Liver (tissue), 3 donors: Measurements from ENCODE around the gene ACOXL.

Source experiments
- EGR1 ChIP-seq, 2 donors: IDR thresholded peaks; 2 replicates each; pipeline ENCODE4 v1.6.1; 2016 to 2018; ENCODE audit warnings: antibody characterized with exemption in 2 of 2, low read depth in 2 of 2
- GABPA ChIP-seq, 2 donors: IDR thresholded peaks in 1 of 2; conservative IDR thresholded peaks in 1 of 2; 2 replicates each; pipeline ENCODE4 v1.6.1; 2016; ENCODE audit warnings: antibody characterized with exemption in 2 of 2, mild to moderate bottlenecking in 1 of 2, moderate library complexity in 1 of 2
- JUND ChIP-seq, 2 donors: IDR thresholded peaks; 2 replicates each; pipeline ENCODE4 v1.6.1; 2016; ENCODE audit warnings: antibody characterized with exemption in 2 of 2
- SP1 ChIP-seq: IDR thresholded peaks from 2 replicates; pipeline ENCODE4 v1.6.1; 2018; ENCODE audit warnings: antibody characterized with exemption, mild to moderate bottlenecking
- TAF1 ChIP-seq: conservative IDR thresholded peaks from 2 replicates; pipeline ENCODE4 v1.6.1; 2016; ENCODE audit warnings: antibody characterized with exemption, mild to moderate bottlenecking
- YY1 ChIP-seq: IDR thresholded peaks from 2 replicates; pipeline ENCODE4 v1.6.1; 2016; ENCODE audit warnings: antibody characterized with exemption, mild to moderate bottlenecking
- TF ChIP-seq, protein P1 (sequence below): fragments of 150-350 bp; IDR thresholded peaks from 2 replicates; pipeline ENCODE4 v1.5.1; 2017; ENCODE audit warnings: improper control_type of control experiment, low read depth, low read length; ENCODE audit not compliant: missing input control
- TF ChIP-seq, protein P2 (sequence below): IDR thresholded peaks from 2 replicates; pipeline ENCODE4 v1.6.1; 2016; ENCODE audit warnings: antibody characterized with exemption
- TF ChIP-seq, protein P3 (sequence below): IDR thresholded peaks from 2 replicates; pipeline ENCODE4 v1.6.1; 2016; ENCODE audit warnings: antibody characterized with exemption, mild to moderate bottlenecking
- TF ChIP-seq, protein P4 (sequence below): IDR thresholded peaks from 2 replicates; pipeline ENCODE4 v1.6.1; 2016; ENCODE audit warnings: antibody characterized with exemption
- donor health status: healthy.
- donor health status: healthy.

DNA sequence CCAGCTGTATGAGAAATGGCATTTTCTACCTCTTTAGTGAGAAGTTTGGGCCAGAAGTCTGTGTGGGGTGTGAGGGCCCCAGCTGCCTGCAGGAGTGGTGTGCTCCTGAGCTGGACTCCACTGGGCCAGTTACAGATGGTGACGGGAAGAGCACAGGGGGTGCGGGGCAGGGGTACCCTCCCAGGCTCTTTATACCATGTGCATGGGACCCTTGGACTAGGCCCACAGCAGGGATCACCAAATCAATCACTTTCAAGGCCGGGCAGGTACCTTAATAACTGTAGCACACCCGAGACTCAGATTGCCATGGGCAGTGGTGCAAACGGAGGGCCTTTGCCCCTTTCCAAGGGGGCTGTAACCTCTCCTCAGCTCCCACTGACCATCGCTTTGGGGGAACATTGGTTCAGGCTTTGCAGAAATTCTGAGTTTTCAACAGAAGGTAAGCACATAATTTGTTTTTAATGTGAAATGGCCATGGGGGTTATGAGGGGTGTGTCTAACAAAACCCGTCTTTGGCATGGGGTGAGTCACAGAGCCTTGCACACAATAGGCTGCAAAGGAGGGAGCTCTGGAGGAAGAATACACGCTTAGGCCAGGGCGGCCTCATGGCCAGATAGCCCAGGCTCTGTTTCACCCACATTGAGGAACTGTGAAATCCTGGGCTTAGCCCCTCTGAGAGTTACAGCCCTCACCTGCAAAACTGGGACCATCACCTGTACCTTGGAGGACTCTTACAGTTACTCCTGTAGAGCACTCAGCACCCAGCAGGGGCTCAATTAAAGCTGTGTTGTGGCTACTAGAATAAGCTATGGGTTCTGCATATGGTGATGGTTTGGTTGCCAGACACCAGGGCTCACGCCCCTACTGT, 247.3 kb downstream of the ACOXL start:
- TF ChIP-seq, protein P1, sequence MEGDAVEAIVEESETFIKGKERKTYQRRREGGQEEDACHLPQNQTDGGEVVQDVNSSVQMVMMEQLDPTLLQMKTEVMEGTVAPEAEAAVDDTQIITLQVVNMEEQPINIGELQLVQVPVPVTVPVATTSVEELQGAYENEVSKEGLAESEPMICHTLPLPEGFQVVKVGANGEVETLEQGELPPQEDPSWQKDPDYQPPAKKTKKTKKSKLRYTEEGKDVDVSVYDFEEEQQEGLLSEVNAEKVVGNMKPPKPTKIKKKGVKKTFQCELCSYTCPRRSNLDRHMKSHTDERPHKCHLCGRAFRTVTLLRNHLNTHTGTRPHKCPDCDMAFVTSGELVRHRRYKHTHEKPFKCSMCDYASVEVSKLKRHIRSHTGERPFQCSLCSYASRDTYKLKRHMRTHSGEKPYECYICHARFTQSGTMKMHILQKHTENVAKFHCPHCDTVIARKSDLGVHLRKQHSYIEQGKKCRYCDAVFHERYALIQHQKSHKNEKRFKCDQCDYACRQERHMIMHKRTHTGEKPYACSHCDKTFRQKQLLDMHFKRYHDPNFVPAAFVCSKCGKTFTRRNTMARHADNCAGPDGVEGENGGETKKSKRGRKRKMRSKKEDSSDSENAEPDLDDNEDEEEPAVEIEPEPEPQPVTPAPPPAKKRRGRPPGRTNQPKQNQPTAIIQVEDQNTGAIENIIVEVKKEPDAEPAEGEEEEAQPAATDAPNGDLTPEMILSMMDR = no peak
- TF ChIP-seq YY1 (no peak), SP1 (no peak), GABPA (IDR thresholded peaks at IDR 0.05 in 1 of 2, conservative IDR thresholded peaks at IDR 0.05 in 1 of 2) (no peak), EGR1 (IDR thresholded peaks at IDR 0.05; ENCODE audit: low read depth in 2 of 2) (no peak), TAF1 (no peak), JUND (IDR thresholded peaks at IDR 0.05) (no peak)
- TF ChIP-seq, protein P2, sequence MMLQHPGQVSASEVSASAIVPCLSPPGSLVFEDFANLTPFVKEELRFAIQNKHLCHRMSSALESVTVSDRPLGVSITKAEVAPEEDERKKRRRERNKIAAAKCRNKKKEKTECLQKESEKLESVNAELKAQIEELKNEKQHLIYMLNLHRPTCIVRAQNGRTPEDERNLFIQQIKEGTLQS = no peak
- TF ChIP-seq, protein P3, sequence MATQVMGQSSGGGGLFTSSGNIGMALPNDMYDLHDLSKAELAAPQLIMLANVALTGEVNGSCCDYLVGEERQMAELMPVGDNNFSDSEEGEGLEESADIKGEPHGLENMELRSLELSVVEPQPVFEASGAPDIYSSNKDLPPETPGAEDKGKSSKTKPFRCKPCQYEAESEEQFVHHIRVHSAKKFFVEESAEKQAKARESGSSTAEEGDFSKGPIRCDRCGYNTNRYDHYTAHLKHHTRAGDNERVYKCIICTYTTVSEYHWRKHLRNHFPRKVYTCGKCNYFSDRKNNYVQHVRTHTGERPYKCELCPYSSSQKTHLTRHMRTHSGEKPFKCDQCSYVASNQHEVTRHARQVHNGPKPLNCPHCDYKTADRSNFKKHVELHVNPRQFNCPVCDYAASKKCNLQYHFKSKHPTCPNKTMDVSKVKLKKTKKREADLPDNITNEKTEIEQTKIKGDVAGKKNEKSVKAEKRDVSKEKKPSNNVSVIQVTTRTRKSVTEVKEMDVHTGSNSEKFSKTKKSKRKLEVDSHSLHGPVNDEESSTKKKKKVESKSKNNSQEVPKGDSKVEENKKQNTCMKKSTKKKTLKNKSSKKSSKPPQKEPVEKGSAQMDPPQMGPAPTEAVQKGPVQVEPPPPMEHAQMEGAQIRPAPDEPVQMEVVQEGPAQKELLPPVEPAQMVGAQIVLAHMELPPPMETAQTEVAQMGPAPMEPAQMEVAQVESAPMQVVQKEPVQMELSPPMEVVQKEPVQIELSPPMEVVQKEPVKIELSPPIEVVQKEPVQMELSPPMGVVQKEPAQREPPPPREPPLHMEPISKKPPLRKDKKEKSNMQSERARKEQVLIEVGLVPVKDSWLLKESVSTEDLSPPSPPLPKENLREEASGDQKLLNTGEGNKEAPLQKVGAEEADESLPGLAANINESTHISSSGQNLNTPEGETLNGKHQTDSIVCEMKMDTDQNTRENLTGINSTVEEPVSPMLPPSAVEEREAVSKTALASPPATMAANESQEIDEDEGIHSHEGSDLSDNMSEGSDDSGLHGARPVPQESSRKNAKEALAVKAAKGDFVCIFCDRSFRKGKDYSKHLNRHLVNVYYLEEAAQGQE = no peak
- TF ChIP-seq, protein P4, sequence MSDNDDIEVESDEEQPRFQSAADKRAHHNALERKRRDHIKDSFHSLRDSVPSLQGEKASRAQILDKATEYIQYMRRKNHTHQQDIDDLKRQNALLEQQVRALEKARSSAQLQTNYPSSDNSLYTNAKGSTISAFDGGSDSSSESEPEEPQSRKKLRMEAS = no peak
